ENCODE data around the gene CCNL1.

CCNL1 gene

GRCh38 chr3:157147099-157147803, 12.7 kb downstream of the CCNL1 start:
- H3K36me3 ChIP-seq (ENCODE audit: insufficient read depth, low read length), result peaks cover 85% of the 10 kb centered on the region
- H3K79me2 ChIP-seq (ENCODE audit: insufficient read depth, low read length), result peaks cover 25% of the 10 kb centered on the region; the same call in 1 of the 2 replicates
- H3K4me3 ChIP-seq (ENCODE audit: low read length, poor library complexity, severe bottlenecking), result no peak overlapping the region
- no peak overlapping the region for H3K9ac ChIP-seq (ENCODE audit: low read depth, low read length, poor library complexity, severe bottlenecking)
- no peaks in the 10 kb centered on the region for H3F3A ChIP-seq (ENCODE audit: low read depth)
- no peaks in the 10 kb centered on the region for H3K9me2 ChIP-seq (replicated peaks; ENCODE audit: low read depth, low read length)
- H4K20me1 ChIP-seq (ENCODE audit: insufficient read depth, low read length, poor library complexity, severe bottlenecking), result peaks cover 56% of the 10 kb centered on the region
- H2AFZ ChIP-seq (ENCODE audit: low read length), result no peak overlapping the region
- no peaks in the 10 kb centered on the region for H3K27me3 ChIP-seq (ENCODE audit: insufficient read depth, low read length, poor library complexity, severe bottlenecking)
- no peak overlapping the region for H3K4me2 ChIP-seq (ENCODE audit: low read depth, low read length, poor library complexity, severe bottlenecking)
- peaks cover 3% of the 10 kb centered on the region for H3K4me1 ChIP-seq (ENCODE audit: insufficient read depth, low read length, poor library complexity, severe bottlenecking)
- no peaks in the 10 kb centered on the region for H3K9me3 ChIP-seq (ENCODE audit: insufficient read depth, low read depth, low read length)
- no peak for TF ChIP-seq CTCF (conservative IDR thresholded peaks at IDR 0.05; ENCODE audit: low read length)
- TF ChIP-seq EZH2phosphoT487 (IDR thresholded peaks at IDR 0.05; ENCODE audit: borderline replicate concordance), result no peak

- H2AFZ ChIP-seq (ENCODE audit: low read length), result no peak overlapping the region
- H3K9ac ChIP-seq (ENCODE audit: low read depth, low read length, poor library complexity, severe bottlenecking), result no peak overlapping the region
- no peaks in the 10 kb centered on the region for H3K9me2 ChIP-seq (replicated peaks; ENCODE audit: low read depth, low read length)
- H3K9me3 ChIP-seq (ENCODE audit: insufficient read depth, low read depth, low read length), result no peaks in the 10 kb centered on the region
- H3K4me1 ChIP-seq (ENCODE audit: insufficient read depth, low read length, poor library complexity, severe bottlenecking), result no peaks in the 10 kb centered on the region
- peaks cover 70% of the 10 kb centered on the region for H3K36me3 ChIP-seq (ENCODE audit: insufficient read depth, low read length)
- TF ChIP-seq EZH2phosphoT487 (IDR thresholded peaks at IDR 0.05; ENCODE audit: borderline replicate concordance) (no peak), CTCF (conservative IDR thresholded peaks at IDR 0.05; ENCODE audit: low read length) (no peak)
- H3F3A ChIP-seq (ENCODE audit: low read depth), result no peaks in the 10 kb centered on the region
- H3K79me2 ChIP-seq (ENCODE audit: insufficient read depth, low read length), result peaks cover 11% of the 10 kb centered on the region; the same call in 1 of the 2 replicates
- peaks cover 41% of the 10 kb centered on the region for H4K20me1 ChIP-seq (ENCODE audit: insufficient read depth, low read length, poor library complexity, severe bottlenecking)
- no peak overlapping the region for H3K4me3 ChIP-seq (ENCODE audit: low read length, poor library complexity, severe bottlenecking)
- H3K4me2 ChIP-seq (ENCODE audit: low read depth, low read length, poor library complexity, severe bottlenecking), result no peak overlapping the region
- H3K27me3 ChIP-seq (ENCODE audit: insufficient read depth, low read length, poor library complexity, severe bottlenecking), result no peaks in the 10 kb centered on the region
Measured at GRCh38 chr3:157145606-157146322, 14.2 kb downstream of the CCNL1 start.

GRCh38 chr3:157142315-157142714, 17.6 kb downstream of the CCNL1 start:
- Histone ChIP-seq H3K4me1 (ENCODE audit: insufficient read depth, low read length, poor library complexity, severe bottlenecking) (no peaks in the 10 kb centered on the region), H3K9me2 (replicated peaks; ENCODE audit: low read depth, low read length) (no peaks in the 10 kb centered on the region), H3K36me3 (ENCODE audit: insufficient read depth, low read length) (peaks cover 36% of the 10 kb centered on the region), H4K20me1 (ENCODE audit: insufficient read depth, low read length, poor library complexity, severe bottlenecking) (peaks cover 12% of the 10 kb centered on the region), H3K4me3 (ENCODE audit: low read length, poor library complexity, severe bottlenecking) (no peak overlapping the region), H3K4me2 (ENCODE audit: low read depth, low read length, poor library complexity, severe bottlenecking) (no peak overlapping the region), H3F3A (ENCODE audit: low read depth) (no peaks in the 10 kb centered on the region), H3K27me3 (ENCODE audit: insufficient read depth, low read length, poor library complexity, severe bottlenecking) (no peaks in the 10 kb centered on the region), H3K79me2 (ENCODE audit: insufficient read depth, low read length) (no peaks in the 10 kb centered on the region), H3K9ac (ENCODE audit: low read depth, low read length, poor library complexity, severe bottlenecking) (no peak overlapping the region), H2AFZ (ENCODE audit: low read length) (no peak overlapping the region), H3K9me3 (ENCODE audit: insufficient read depth, low read depth, low read length) (no peaks in the 10 kb centered on the region)
- TF ChIP-seq CTCF (conservative IDR thresholded peaks at IDR 0.05; ENCODE audit: low read length), result no peak
- TF ChIP-seq EZH2phosphoT487 (IDR thresholded peaks at IDR 0.05; ENCODE audit: borderline replicate concordance), result no peak

Data from Loucy (cell line).